H7 (cell line): ENCODE data around the gene SEM1. TPM values are rescaled to one million over a fixed set of nuclear protein-coding genes. Genes with fewer than 3 reads are reported as not detected.

Experiments
- DNase-seq: peaks from one replicate; pipeline ENCODE4 v3.0.0; 2012
- H3K27me3 ChIP-seq: 2 replicates; pipeline ENCODE4 v1.6.0; 2011; ENCODE audit warnings: mild to moderate bottlenecking, low read length; ENCODE audit not compliant: control insufficient read depth, insufficient read depth
- H3K36me3 ChIP-seq: replicated peaks from 2 replicates; pipeline ENCODE4 v1.5.1; 2011; ENCODE audit warnings: low read length; ENCODE audit not compliant: control insufficient read depth, insufficient read depth
- H3K4me3 ChIP-seq: 2 replicates; pipeline ENCODE4 v1.5.1; 2011; ENCODE audit warnings: low read depth, mild to moderate bottlenecking, control low read depth, low read length, moderate library complexity; ENCODE audit not compliant: insufficient read depth
- total RNA-seq: library from RNA; depleted of rRNA; stranded (reverse); fragments of >200 nt; shearing (Covaris generic); gene quantifications from 2 replicates; pipeline ENCODE4 v1.2.3, GENCODE V29; 2014

SEM1 gene
- total RNA-seq, 1 experiment from 2014 or later: 54.0 TPM

- peaks cover 2% of the 10 kb centered on the region for H3K36me3 ChIP-seq
- no peaks in the 10 kb centered on the region for H3K27me3 ChIP-seq
- no peak for DNase-seq
These were observed 20.2 kb downstream of the SEM1 start for GRCh38 chr7:96689414-96689813.

GRCh38 chr7:96686305-96686704 is 23.3 kb downstream of the SEM1 start:
- H3K36me3 ChIP-seq: no peaks in the 10 kb centered on the region; the same call in 1 of the 2 replicates
- H3K4me3 ChIP-seq: no peak overlapping the region
- no peaks in the 10 kb centered on the region for H3K27me3 ChIP-seq
- no peak for DNase-seq

More at GRCh38 chr7:96689414-96689813, 20.2 kb downstream of the SEM1 start:
- H3K4me3 ChIP-seq: no peak overlapping the region

GRCh38 chr7:96685755-96686154 is 23.9 kb downstream of the SEM1 start:
- H3K27me3 ChIP-seq: no peaks in the 10 kb centered on the region
- no peak for DNase-seq
- no peaks in the 10 kb centered on the region; the same call in 1 of the 2 replicates for H3K36me3 ChIP-seq
- no peak overlapping the region for H3K4me3 ChIP-seq

GRCh38 chr7:96685353-96685752 is 24.3 kb downstream of the SEM1 start:
- Histone ChIP-seq H3K27me3 (no peaks in the 10 kb centered on the region), H3K36me3 (no peaks in the 10 kb centered on the region; the same call in 1 of the 2 replicates), H3K4me3 (no peak overlapping the region)
- no peak for DNase-seq

GRCh38 chr7:96679886-96680285 is 29.8 kb downstream of the SEM1 start:
- Histone ChIP-seq H3K4me3 (no peak overlapping the region), H3K27me3 (no peaks in the 10 kb centered on the region), H3K36me3 (no peaks in the 10 kb centered on the region; the same call in 1 of the 2 replicates)
- peak; percentile 10 for DNase-seq

GRCh38 chr7:96676919-96677318 is 32.7 kb downstream of the SEM1 start:
- Histone ChIP-seq H3K36me3 (no peaks in the 10 kb centered on the region), H3K27me3 (no peaks in the 10 kb centered on the region), H3K4me3 (no peak overlapping the region)
- no peak for DNase-seq

- H3K27me3 ChIP-seq: no peaks in the 10 kb centered on the region
- H3K4me3 ChIP-seq: no peak overlapping the region
- DNase-seq: no peak
- no peaks in the 10 kb centered on the region for H3K36me3 ChIP-seq
These were observed 34.1 kb downstream of the SEM1 start for GRCh38 chr7:96675548-96675947.

GRCh38 chr7:96674565-96674964 is 35.1 kb downstream of the SEM1 start:
- DNase-seq: no peak
- H3K36me3 ChIP-seq: no peaks in the 10 kb centered on the region
- no peak overlapping the region for H3K4me3 ChIP-seq
- H3K27me3 ChIP-seq: no peaks in the 10 kb centered on the region

GRCh38 chr7:96671854-96672253 is 37.8 kb downstream of the SEM1 start:
- DNase-seq: no peak
- H3K27me3 ChIP-seq: no peaks in the 10 kb centered on the region
- no peak overlapping the region for H3K4me3 ChIP-seq
- no peaks in the 10 kb centered on the region for H3K36me3 ChIP-seq

- DNase-seq: no peak
- Histone ChIP-seq H3K4me3 (no peak overlapping the region), H3K27me3 (no peaks in the 10 kb centered on the region), H3K36me3 (no peaks in the 10 kb centered on the region)
These were observed 39.0 kb downstream of the SEM1 start for GRCh38 chr7:96670338-96671289.

- Histone ChIP-seq H3K36me3 (no peaks in the 10 kb centered on the region), H3K27me3 (no peaks in the 10 kb centered on the region), H3K4me3 (no peak overlapping the region)
- DNase-seq: no peak
These were observed 39.8 kb downstream of the SEM1 start for GRCh38 chr7:96669812-96670211.

- Histone ChIP-seq H3K4me3 (no peak overlapping the region), H3K27me3 (no peaks in the 10 kb centered on the region), H3K36me3 (no peaks in the 10 kb centered on the region)
- no peak for DNase-seq
These were observed 42.6 kb downstream of the SEM1 start for GRCh38 chr7:96667026-96667425.

- Histone ChIP-seq H3K27me3 (no peaks in the 10 kb centered on the region), H3K36me3 (no peaks in the 10 kb centered on the region), H3K4me3 (no peak overlapping the region)
- no peak for DNase-seq
These were observed 44.0 kb downstream of the SEM1 start for GRCh38 chr7:96665689-96666088.

GRCh38 chr7:96664793-96665192 is 44.9 kb downstream of the SEM1 start:
- no peaks in the 10 kb centered on the region for H3K27me3 ChIP-seq
- DNase-seq: no peak
- no peaks in the 10 kb centered on the region for H3K36me3 ChIP-seq
- no peak overlapping the region for H3K4me3 ChIP-seq

GRCh38 chr7:96663871-96664445 is 45.7 kb downstream of the SEM1 start:
- H3K27me3 ChIP-seq: no peaks in the 10 kb centered on the region
- no peak overlapping the region for H3K4me3 ChIP-seq
- no peak for DNase-seq
- no peaks in the 10 kb centered on the region for H3K36me3 ChIP-seq
